GM23248 (cell line): ENCODE measurements around the gene KIF6. TPM values are rescaled to one million over a fixed set of nuclear protein-coding genes. Genes with fewer than 3 reads are reported as not detected.

Source experiments
- DNase-seq: peaks from one replicate; pipeline ENCODE4 v3.0.0-alpha.2; 2015
- H2AFZ ChIP-seq: fragments of 200-600 bp; sonication (generic); 2 replicates; pipeline ENCODE4 v1.6.1; 2016; ENCODE audit warnings: antibody characterized with exemption
- H3F3A ChIP-seq: fragments of 200-600 bp; sonication (generic); 2 replicates; pipeline ENCODE4 v1.6.1; 2016; ENCODE audit warnings: mild to moderate bottlenecking, antibody characterized with exemption, mixed run types; ENCODE audit not compliant: insufficient read depth
- H3K27ac ChIP-seq: fragments of 200-600 bp; sonication (generic); 2 replicates; pipeline ENCODE4 v1.5.1; 2016; ENCODE audit warnings: mild to moderate bottlenecking
- H3K27me3 ChIP-seq: fragments of 200-600 bp; sonication (generic); replicated peaks from 2 replicates; pipeline ENCODE4 v1.6.1; 2016; ENCODE audit warnings: mild to moderate bottlenecking; ENCODE audit not compliant: insufficient read depth
- H3K36me3 ChIP-seq: fragments of 200-600 bp; sonication (generic); 2 replicates; pipeline ENCODE4 v1.6.1; 2016; ENCODE audit warnings: low read depth, mild to moderate bottlenecking
- H3K4me1 ChIP-seq: fragments of 200-600 bp; sonication (generic); 2 replicates; pipeline ENCODE4 v1.6.1; 2016; ENCODE audit warnings: mild to moderate bottlenecking; ENCODE audit not compliant: insufficient read depth
- H3K4me2 ChIP-seq: fragments of 200-600 bp; sonication (generic); one replicate; pipeline ENCODE4 v1.6.1; 2016; ENCODE audit warnings: mild to moderate bottlenecking; ENCODE audit not compliant: unreplicated experiment
- H3K4me3 ChIP-seq: fragments of 200-600 bp; sonication (generic); 2 replicates; pipeline ENCODE4 v1.5.1; 2016; ENCODE audit warnings: mild to moderate bottlenecking
- H3K79me2 ChIP-seq: fragments of 200-600 bp; sonication (generic); 2 replicates; pipeline ENCODE4 v1.6.1; 2016; ENCODE audit warnings: mild to moderate bottlenecking; ENCODE audit not compliant: insufficient read depth
- H3K9ac ChIP-seq: fragments of 200-600 bp; sonication (generic); 2 replicates; pipeline ENCODE4 v1.6.1; 2016; ENCODE audit warnings: mild to moderate bottlenecking
- H3K9me2 ChIP-seq: fragments of 200-600 bp; sonication (generic); 2 replicates; pipeline ENCODE4 v1.6.1; 2016; ENCODE audit warnings: mixed run types, mild to moderate bottlenecking, moderate library complexity; ENCODE audit not compliant: insufficient read depth
- H3K9me3 ChIP-seq: fragments of 200-600 bp; sonication (generic); one replicate; pipeline ENCODE4 v1.6.1; 2017; ENCODE audit warnings: low read depth
- H4K20me1 ChIP-seq: fragments of 200-600 bp; sonication (generic); 2 replicates; pipeline ENCODE4 v1.6.0; 2016; ENCODE audit not compliant: insufficient read depth
- EZH2 ChIP-seq: fragments of 200-600 bp; sonication (generic); IDR thresholded peaks from 2 replicates; pipeline ENCODE4 v1.6.1; 2018; ENCODE audit warnings: antibody characterized with exemption, mild to moderate bottlenecking; ENCODE audit not compliant: insufficient read depth, poor library complexity, severe bottlenecking
- EZH2phosphoT487 ChIP-seq: fragments of 200-600 bp; sonication (generic); IDR thresholded peaks from 2 replicates; pipeline ENCODE4 v1.6.1; 2018; ENCODE audit warnings: antibody characterized with exemption, moderate library complexity, mild to moderate bottlenecking, low read depth; ENCODE audit not compliant: insufficient read depth
- WGBS, 2 experiments: methylation state at CpG; one replicate each; pipeline ENCODE4 v1.1.6; 2015 to 2017; ENCODE audit warnings: low lambda C conversion rate in 2 of 2, low coverage in 1 of 2; ENCODE audit errors: missing lambda C conversion rate in 2 of 2; 5-methylcytosine and 5-hydroxymethylcytosine counted together
- in situ Hi-C: fragments of 300-500 bp; cut with MboI; formaldehyde crosslinking; loops from 2 replicates; pipeline ENCODE4 v1.15.0; 2020
- polyA plus RNA-seq: library from polyadenylated mRNA; unstranded; fragments of >200 nt; fragmentation: Nextera tagmentation; extraction: Ambion mirVana; gene quantifications from 2 replicates; pipeline ENCODE4 v1.2.1, GENCODE V29; 2016
- total RNA-seq: library from RNA; depleted of rRNA; stranded (reverse); fragments of >200 nt; shearing (Covaris generic); gene quantifications from 2 replicates; pipeline ENCODE4 v1.2.3, GENCODE V29; 2014

KIF6 gene
- total and polyA plus RNA-seq, 2 experiments from 2014 or later: 0.22 to 0.91 TPM

GRCh38 chr6:39386487-39386886 is 338.7 kb downstream of the KIF6 start:
- Histone ChIP-seq H3K27ac (no peak overlapping the region), H3K4me2 (no peak overlapping the region), H3K9me3 (no peaks in the 10 kb centered on the region), H3K79me2 (no peaks in the 10 kb centered on the region), H3F3A (no peaks in the 10 kb centered on the region), H3K4me3 (no peak overlapping the region), H3K36me3 (no peaks in the 10 kb centered on the region), H4K20me1 (no peaks in the 10 kb centered on the region), H3K4me1 (no peaks in the 10 kb centered on the region), H3K9ac (no peak overlapping the region), H3K27me3 (no peaks in the 10 kb centered on the region), H3K9me2 (no peaks in the 10 kb centered on the region), H2AFZ (no peak overlapping the region)
- TF ChIP-seq EZH2 (no peak), EZH2phosphoT487 (no peak)
- 86 to 97% methylated on average over 3 of the region's 3 CpGs for WGBS, 2 experiments
- DNase-seq: no peak
- in situ Hi-C loops: no loop called here

- DNase-seq: no peak
- Histone ChIP-seq H3F3A (no peaks in the 10 kb centered on the region), H4K20me1 (no peaks in the 10 kb centered on the region), H3K9me2 (no peaks in the 10 kb centered on the region), H3K4me1 (no peaks in the 10 kb centered on the region), H2AFZ (no peak overlapping the region), H3K79me2 (no peaks in the 10 kb centered on the region), H3K36me3 (no peaks in the 10 kb centered on the region), H3K4me3 (no peak overlapping the region), H3K9me3 (no peaks in the 10 kb centered on the region), H3K4me2 (no peak overlapping the region), H3K9ac (no peak overlapping the region), H3K27me3 (no peaks in the 10 kb centered on the region), H3K27ac (no peak overlapping the region)
- in situ Hi-C loops: no loop called here
- no peak for TF ChIP-seq EZH2phosphoT487
- no peak for TF ChIP-seq EZH2
- 90 to 92% methylated on average over 5 of the region's 5 CpGs for WGBS, 2 experiments
These were observed 343.6 kb downstream of the KIF6 start for GRCh38 chr6:39381550-39382140.

- Histone ChIP-seq H3K27ac (no peak overlapping the region), H3K4me2 (no peak overlapping the region), H3K4me1 (no peaks in the 10 kb centered on the region), H3K9me3 (no peaks in the 10 kb centered on the region), H3K9ac (no peak overlapping the region), H3F3A (no peaks in the 10 kb centered on the region), H3K79me2 (no peaks in the 10 kb centered on the region), H3K9me2 (no peaks in the 10 kb centered on the region), H2AFZ (no peak overlapping the region), H3K27me3 (no peaks in the 10 kb centered on the region), H3K4me3 (no peak overlapping the region), H4K20me1 (no peaks in the 10 kb centered on the region), H3K36me3 (no peaks in the 10 kb centered on the region)
- TF ChIP-seq EZH2 (no peak), EZH2phosphoT487 (no peak)
- DNase-seq: no peak
- 79 to 84% methylated on average over 6 of the region's 6 CpGs for WGBS, 2 experiments
- in situ Hi-C loops: no loop called here
These were observed 344.2 kb downstream of the KIF6 start for GRCh38 chr6:39380837-39381549.

GRCh38 chr6:39378960-39379425 is 346.2 kb downstream of the KIF6 start:
- no peaks in the 10 kb centered on the region for H4K20me1 ChIP-seq
- H3K9me2 ChIP-seq: no peaks in the 10 kb centered on the region
- no peak overlapping the region for H3K4me3 ChIP-seq
- in situ Hi-C loops: loop anchor here (10.0 kb wide), 1 partner anchor 506 kb away; no protein-coding TSS in a partner anchor
- H3K79me2 ChIP-seq: no peaks in the 10 kb centered on the region
- WGBS, 2 experiments: 35 to 36% methylated on average over 5 of the region's 5 CpGs
- H3K27ac ChIP-seq: no peak overlapping the region
- DNase-seq: no peak
- TF ChIP-seq EZH2phosphoT487: no peak
- no peak for TF ChIP-seq EZH2
- H3F3A ChIP-seq: no peaks in the 10 kb centered on the region
- no peaks in the 10 kb centered on the region for H3K36me3 ChIP-seq
- no peaks in the 10 kb centered on the region for H3K27me3 ChIP-seq
- no peaks in the 10 kb centered on the region for H3K9me3 ChIP-seq
- H3K4me2 ChIP-seq: no peak overlapping the region
- no peak overlapping the region for H3K9ac ChIP-seq
- H2AFZ ChIP-seq: no peak overlapping the region
- no peaks in the 10 kb centered on the region for H3K4me1 ChIP-seq
